ENCODE measurements around the gene DBT.
"Not testable (repeated sequence)": the region's sequence is repeated elsewhere in the genome, so short reads cannot be mapped to it uniquely, and the experiment has no call there.

Gene DBT

GRCh38 chr1:100277866-100278265, 28.2 kb upstream of the DBT start:
- Histone ChIP-seq H3K9me3 (ENCODE audit: control insufficient read depth in 1 of 2, low read length in 2 of 2) (no peaks in the 10 kb centered on the region), H3K27ac (ENCODE audit: low read depth, low read length) (no peak overlapping the region), H3K4me1 (ENCODE audit: control insufficient read depth in 1 of 2, insufficient read depth in 2 of 2, low read length in 2 of 2) (no peaks in the 10 kb centered on the region), H3K4me3 (ENCODE audit: low read depth in 1 of 2, low read length in 2 of 2) (no peak overlapping the region), H3K9ac (ENCODE audit: low read depth in 1 of 2, low read length in 2 of 2) (no peak overlapping the region), H3K36me3 (ENCODE audit: control insufficient read depth in 1 of 2, insufficient read depth in 2 of 2, low read length in 2 of 2) (peaks cover 37 to 82% of the 10 kb centered on the region in 2 donors), H3K27me3 (ENCODE audit: control insufficient read depth in 1 of 2, insufficient read depth in 2 of 2, low read length in 2 of 2) (no peaks in the 10 kb centered on the region)

- Histone ChIP-seq H3K9ac (ENCODE audit: low read depth in 1 of 2, low read length in 2 of 2) (no peak overlapping the region), H3K36me3 (ENCODE audit: control insufficient read depth in 1 of 2, insufficient read depth in 2 of 2, low read length in 2 of 2) (peaks cover 22 to 37% of the 10 kb centered on the region in 2 donors), H3K4me1 (ENCODE audit: control insufficient read depth in 1 of 2, insufficient read depth in 2 of 2, low read length in 2 of 2) (peaks cover 14 to 21% of the 10 kb centered on the region in 2 donors), H3K4me3 (ENCODE audit: low read depth in 1 of 2, low read length in 2 of 2) (no peak overlapping the region), H3K9me3 (ENCODE audit: control insufficient read depth in 1 of 2, low read length in 2 of 2) (no peaks in the 10 kb centered on the region), H3K27ac (ENCODE audit: low read depth, low read length) (no peak overlapping the region), H3K27me3 (ENCODE audit: control insufficient read depth in 1 of 2, insufficient read depth in 2 of 2, low read length in 2 of 2) (no peaks in the 10 kb centered on the region)
These were observed 18.6 kb upstream of the DBT start for GRCh38 chr1:100268202-100268601.

DNA sequence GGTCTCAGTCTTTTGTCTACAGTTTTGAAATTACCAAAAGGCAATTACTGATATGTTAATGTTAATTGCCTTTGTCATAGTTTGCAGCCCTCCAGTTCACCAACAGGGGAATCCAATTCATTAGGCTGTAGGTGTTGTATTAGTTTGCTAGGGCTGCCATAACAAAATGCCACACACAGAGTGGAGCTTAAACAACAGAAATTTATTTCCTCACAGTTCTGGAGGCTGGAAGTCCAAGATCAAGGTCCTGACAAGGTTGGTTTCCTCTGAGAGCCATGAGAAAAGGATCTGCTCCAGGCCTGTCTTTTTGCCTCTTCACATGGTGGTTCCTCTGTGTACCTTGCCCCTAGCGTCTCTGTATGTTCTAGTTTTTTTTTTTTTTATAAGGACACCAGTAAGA, 17.6 kb upstream of the DBT start:
- no peaks in the 10 kb centered on the region for H3K27me3 ChIP-seq (ENCODE audit: control insufficient read depth in 1 of 2, insufficient read depth in 2 of 2, low read length in 2 of 2)
- no peak overlapping the region for H3K27ac ChIP-seq (ENCODE audit: low read depth, low read length)
- no peaks in the 10 kb centered on the region for H3K9me3 ChIP-seq (ENCODE audit: control insufficient read depth in 1 of 2, low read length in 2 of 2)
- H3K9ac ChIP-seq (ENCODE audit: low read depth in 1 of 2, low read length in 2 of 2): peak overlapping the region in 1 of 2 donors; percentile 97
- peaks cover 22 to 31% of the 10 kb centered on the region in 2 donors for H3K36me3 ChIP-seq (ENCODE audit: control insufficient read depth in 1 of 2, insufficient read depth in 2 of 2, low read length in 2 of 2)
- H3K4me1 ChIP-seq (ENCODE audit: control insufficient read depth in 1 of 2, insufficient read depth in 2 of 2, low read length in 2 of 2): peaks cover 14 to 21% of the 10 kb centered on the region in 2 donors
- H3K4me3 ChIP-seq (ENCODE audit: low read depth in 1 of 2, low read length in 2 of 2): peak overlapping the region; percentile 98 to 99

DNA sequence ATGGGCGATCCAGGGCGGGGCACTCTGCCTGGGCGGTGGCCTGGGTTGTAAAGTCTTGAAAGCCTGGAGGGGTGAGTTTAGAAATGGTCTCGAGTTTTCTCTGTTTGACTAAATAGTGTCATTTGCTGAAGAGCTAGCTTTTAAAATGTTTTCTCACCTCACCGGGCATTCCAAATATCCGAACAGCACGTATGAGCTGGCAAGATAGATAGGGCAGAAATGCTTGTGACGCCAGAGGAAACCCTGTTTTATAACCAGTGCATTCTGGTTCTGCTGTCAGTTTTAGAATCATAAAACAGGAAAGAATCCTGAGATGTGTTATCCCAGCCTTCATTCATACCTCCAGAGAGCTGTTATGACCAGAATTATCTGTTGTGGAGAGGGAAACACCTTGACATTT, 17.1 kb upstream of the DBT start:
- Histone ChIP-seq H3K9ac (ENCODE audit: low read depth in 1 of 2, low read length in 2 of 2) (peak overlapping the region; percentile 88 to 97), H3K36me3 (ENCODE audit: control insufficient read depth in 1 of 2, insufficient read depth in 2 of 2, low read length in 2 of 2) (peaks cover 17 to 26% of the 10 kb centered on the region in 2 donors), H3K4me1 (ENCODE audit: control insufficient read depth in 1 of 2, insufficient read depth in 2 of 2, low read length in 2 of 2) (peaks cover 14 to 21% of the 10 kb centered on the region in 2 donors)

GRCh38 chr1:100265931-100266740, 16.5 kb upstream of the DBT start, which contains the start of gene RTCA:
TSS of gene RTCA (plus strand) at chr1:100266216. CDS start at chr1:100266376, 160 bp downstream.
- peak within 1 kb of the TSS; percentile 98 to 99 for H3K4me3 ChIP-seq (ENCODE audit: low read depth in 1 of 2, low read length in 2 of 2)
- peak within 1 kb of the TSS; percentile 89 to 97 for H3K9ac ChIP-seq (ENCODE audit: low read depth in 1 of 2, low read length in 2 of 2)
- no peaks in the 10 kb centered on the region for H3K9me3 ChIP-seq (ENCODE audit: control insufficient read depth in 1 of 2, low read length in 2 of 2)
- no peaks in the 10 kb centered on the region for H3K27me3 ChIP-seq (ENCODE audit: control insufficient read depth in 1 of 2, insufficient read depth in 2 of 2, low read length in 2 of 2)
- peaks cover 14 to 21% of the 10 kb centered on the region in 2 donors for H3K4me1 ChIP-seq (ENCODE audit: control insufficient read depth in 1 of 2, insufficient read depth in 2 of 2, low read length in 2 of 2)
- peaks cover 14 to 22% of the 10 kb centered on the region in 2 donors for H3K36me3 ChIP-seq (ENCODE audit: control insufficient read depth in 1 of 2, insufficient read depth in 2 of 2, low read length in 2 of 2)
- H3K27ac ChIP-seq (ENCODE audit: low read depth, low read length): peak within 1 kb of the TSS; percentile 81

More for the DNA sequence above, 17.1 kb upstream of the DBT start:
- H3K27ac ChIP-seq (ENCODE audit: low read depth, low read length): peak overlapping the region; percentile 81
- H3K27me3 ChIP-seq (ENCODE audit: control insufficient read depth in 1 of 2, insufficient read depth in 2 of 2, low read length in 2 of 2): no peaks in the 10 kb centered on the region
- no peaks in the 10 kb centered on the region for H3K9me3 ChIP-seq (ENCODE audit: control insufficient read depth in 1 of 2, low read length in 2 of 2)
- peak overlapping the region; percentile 98 to 99 for H3K4me3 ChIP-seq (ENCODE audit: low read depth in 1 of 2, low read length in 2 of 2)

DNA sequence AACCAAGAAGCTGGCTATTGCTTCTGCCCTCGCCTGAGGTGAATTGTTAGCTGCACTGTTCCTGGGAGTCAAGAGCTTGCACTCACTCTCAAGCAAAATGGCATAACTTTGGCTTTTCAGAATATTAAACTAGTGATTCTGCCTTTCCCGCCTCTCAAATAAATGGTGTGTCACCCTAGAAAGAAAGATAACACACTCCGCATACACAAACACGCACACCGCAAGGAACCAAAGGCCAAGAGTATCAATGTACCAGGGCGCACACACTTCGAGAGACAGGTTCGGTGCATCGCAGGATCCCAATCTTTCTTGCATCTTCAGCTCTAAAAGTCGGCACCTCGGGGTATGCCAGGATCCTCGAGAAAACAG, 15.9 kb upstream of the DBT start:
- Histone ChIP-seq H3K9me3 (ENCODE audit: control insufficient read depth in 1 of 2, low read length in 2 of 2) (no peaks in the 10 kb centered on the region), H3K4me3 (ENCODE audit: low read depth in 1 of 2, low read length in 2 of 2) (peak overlapping the region; percentile 98 to 99), H3K27ac (ENCODE audit: low read depth, low read length) (peak overlapping the region; percentile 81), H3K27me3 (ENCODE audit: control insufficient read depth in 1 of 2, insufficient read depth in 2 of 2, low read length in 2 of 2) (no peaks in the 10 kb centered on the region), H3K4me1 (ENCODE audit: control insufficient read depth in 1 of 2, insufficient read depth in 2 of 2, low read length in 2 of 2) (peaks cover 14 to 21% of the 10 kb centered on the region in 2 donors), H3K9ac (ENCODE audit: low read depth in 1 of 2, low read length in 2 of 2) (peak overlapping the region; percentile 89 to 97), H3K36me3 (ENCODE audit: control insufficient read depth in 1 of 2, insufficient read depth in 2 of 2, low read length in 2 of 2) (peaks cover 11 to 17% of the 10 kb centered on the region in 2 donors)

DNA sequence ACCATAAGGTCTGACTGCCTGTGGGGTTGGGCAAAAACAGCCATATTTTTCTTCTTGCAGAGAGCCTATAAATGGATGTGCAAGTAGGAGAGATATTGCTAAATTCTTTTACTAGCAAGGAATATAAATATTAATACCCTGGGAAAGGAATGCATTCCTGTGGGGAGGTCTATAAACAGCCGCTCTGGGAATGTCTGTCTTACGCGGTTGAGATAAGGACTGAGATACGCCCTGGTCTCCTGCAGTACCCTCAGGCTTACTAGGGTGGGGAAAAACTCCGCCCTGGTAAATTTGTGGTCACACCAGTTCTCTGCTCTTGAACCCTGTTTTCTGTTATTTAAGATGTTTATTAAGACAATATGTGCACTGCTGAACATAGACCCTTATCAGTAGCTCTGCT, 14.4 kb upstream of the DBT start:
- not testable (repeated sequence) for H3K9ac ChIP-seq (ENCODE audit: low read depth in 1 of 2, low read length in 2 of 2); H3K9me3 ChIP-seq (ENCODE audit: control insufficient read depth in 1 of 2, low read length in 2 of 2); H3K27ac ChIP-seq (ENCODE audit: low read depth, low read length); H3K27me3 ChIP-seq (ENCODE audit: control insufficient read depth in 1 of 2, insufficient read depth in 2 of 2, low read length in 2 of 2); H3K4me3 ChIP-seq (ENCODE audit: low read depth in 1 of 2, low read length in 2 of 2)
- peaks cover 14 to 21% of the 10 kb centered on the region in 2 donors for H3K4me1 ChIP-seq (ENCODE audit: control insufficient read depth in 1 of 2, insufficient read depth in 2 of 2, low read length in 2 of 2)
- peaks cover 6 to 11% of the 10 kb centered on the region in 2 donors for H3K36me3 ChIP-seq (ENCODE audit: control insufficient read depth in 1 of 2, insufficient read depth in 2 of 2, low read length in 2 of 2)

DNA sequence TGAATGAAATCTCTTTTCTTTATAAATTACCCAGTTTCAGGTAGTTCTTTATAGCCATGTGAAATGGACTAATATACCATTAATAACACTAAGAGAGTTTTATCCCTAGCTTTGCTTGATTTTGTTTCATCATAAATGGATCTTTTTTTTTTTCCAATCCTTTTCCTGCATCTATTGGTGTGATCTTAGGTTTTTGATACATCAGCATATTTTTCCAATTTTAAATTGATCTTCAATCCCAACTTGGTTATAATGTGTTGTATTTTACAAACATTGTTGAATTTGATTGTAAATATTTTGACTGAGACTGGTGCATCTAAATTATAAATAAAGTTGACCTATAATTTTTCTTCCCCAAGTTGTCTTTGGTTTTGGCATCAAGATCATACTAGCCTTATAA, 12.1 kb upstream of the DBT start:
- Histone ChIP-seq H3K36me3 (ENCODE audit: control insufficient read depth in 1 of 2, insufficient read depth in 2 of 2, low read length in 2 of 2) (no peaks in the 10 kb centered on the region), H3K4me1 (ENCODE audit: control insufficient read depth in 1 of 2, insufficient read depth in 2 of 2, low read length in 2 of 2) (peaks cover 0 to 7% of the 10 kb centered on the region in 2 donors), H3K9me3 (ENCODE audit: control insufficient read depth in 1 of 2, low read length in 2 of 2) (no peaks in the 10 kb centered on the region), H3K27me3 (ENCODE audit: control insufficient read depth in 1 of 2, insufficient read depth in 2 of 2, low read length in 2 of 2) (no peaks in the 10 kb centered on the region), H3K9ac (ENCODE audit: low read depth in 1 of 2, low read length in 2 of 2) (no peak overlapping the region), H3K4me3 (ENCODE audit: low read depth in 1 of 2, low read length in 2 of 2) (no peak overlapping the region), H3K27ac (ENCODE audit: low read depth, low read length) (no peak overlapping the region)

DNA sequence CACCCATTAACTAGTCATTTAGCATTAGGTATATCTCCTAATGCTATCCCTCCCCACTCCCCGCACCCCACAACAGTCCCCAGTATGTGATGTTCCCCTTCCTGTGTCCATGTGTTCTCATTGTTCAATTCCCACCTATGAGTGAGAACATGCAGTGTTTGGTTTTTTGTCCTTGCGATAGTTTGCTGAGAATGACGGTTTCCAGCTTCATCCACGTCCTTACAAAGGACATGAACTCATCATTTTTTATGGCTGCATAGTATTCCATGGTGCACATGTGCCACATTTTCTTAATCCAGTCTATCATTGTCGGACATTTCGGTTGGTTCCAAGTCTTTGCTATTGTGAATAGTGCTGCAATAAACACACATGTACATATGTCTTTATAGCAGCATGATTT, 8.8 kb upstream of the DBT start:
- not testable (repeated sequence) for H3K36me3 ChIP-seq (ENCODE audit: control insufficient read depth in 1 of 2, insufficient read depth in 2 of 2, low read length in 2 of 2); H3K9ac ChIP-seq (ENCODE audit: low read depth in 1 of 2, low read length in 2 of 2); H3K27me3 ChIP-seq (ENCODE audit: control insufficient read depth in 1 of 2, insufficient read depth in 2 of 2, low read length in 2 of 2); H3K4me1 ChIP-seq (ENCODE audit: control insufficient read depth in 1 of 2, insufficient read depth in 2 of 2, low read length in 2 of 2); H3K4me3 ChIP-seq (ENCODE audit: low read depth in 1 of 2, low read length in 2 of 2); H3K9me3 ChIP-seq (ENCODE audit: control insufficient read depth in 1 of 2, low read length in 2 of 2); H3K27ac ChIP-seq (ENCODE audit: low read depth, low read length)

- H3K4me1 ChIP-seq (ENCODE audit: control insufficient read depth in 1 of 2, insufficient read depth in 2 of 2, low read length in 2 of 2); H3K27ac ChIP-seq (ENCODE audit: low read depth, low read length); H3K36me3 ChIP-seq (ENCODE audit: control insufficient read depth in 1 of 2, insufficient read depth in 2 of 2, low read length in 2 of 2); H3K9me3 ChIP-seq (ENCODE audit: control insufficient read depth in 1 of 2, low read length in 2 of 2); H3K9ac ChIP-seq (ENCODE audit: low read depth in 1 of 2, low read length in 2 of 2); H3K4me3 ChIP-seq (ENCODE audit: low read depth in 1 of 2, low read length in 2 of 2); H3K27me3 ChIP-seq (ENCODE audit: control insufficient read depth in 1 of 2, insufficient read depth in 2 of 2, low read length in 2 of 2): not testable (repeated sequence)
These were observed 6.6 kb upstream of the DBT start for GRCh38 chr1:100256273-100256672.
